GM12878 (cell line): ENCODE results near the gene SKA3. TPM values are rescaled to one million over a fixed set of nuclear protein-coding genes. Genes with fewer than 3 reads are reported as not detected.

Source experiments
- BHLHE40 ChIP-seq, 2 experiments: fragments of 450-650 bp in 1 of 2; IDR thresholded peaks; 2 replicates each; pipeline ENCODE4 v1.6.1; 2011 to 2017; ENCODE audit warnings: low read depth in 2 of 2, borderline replicate concordance in 1 of 2, improper control_type of control experiment in 1 of 2, low read length in 1 of 2, mild to moderate bottlenecking in 1 of 2
- NR2C1 ChIP-seq: fragments of 450-650 bp; IDR thresholded peaks from 2 replicates; pipeline ENCODE4 v1.6.1; 2017; ENCODE audit warnings: antibody characterized with exemption, mild to moderate bottlenecking, moderate library complexity
- NRF1 ChIP-seq: conservative IDR thresholded peaks from 2 replicates; pipeline ENCODE4 v1.6.1; 2011; ENCODE audit warnings: mild to moderate bottlenecking, low read depth, low read length, improper control_type of control experiment
- STAT1 ChIP-seq: fragments of 450-650 bp; conservative IDR thresholded peaks from 2 replicates; pipeline ENCODE4 v1.6.1; 2014; ENCODE audit warnings: antibody characterized with exemption, mild to moderate bottlenecking
- STAT3 ChIP-seq: IDR thresholded peaks from 2 replicates; pipeline ENCODE4 v1.6.1; 2011; ENCODE audit warnings: low read depth, low read length, improper control_type of control experiment
- TCF3 ChIP-seq: IDR thresholded peaks from 2 replicates; pipeline ENCODE4 v1.6.1; 2012; ENCODE audit warnings: low read depth, mild to moderate bottlenecking, low read length, borderline replicate concordance; ENCODE audit not compliant: insufficient read depth
- YBX1 ChIP-seq: fragments of 450-650 bp; IDR thresholded peaks from 2 replicates; pipeline ENCODE4 v1.6.1; 2016; ENCODE audit warnings: antibody characterized with exemption
- polyA plus RNA-seq, 11 experiments: library from polyadenylated mRNA; depleted of rRNA in 4 of 11; unstranded in 6 of 11; stranded (reverse) in 5 of 11; fragments of >200 nt; fragmentation: Nextera tagmentation in 4 of 11; fragmentation: Illumina TruSeq in 1 of 11; extraction: Ambion mirVana in 4 of 11; extraction: Trizol in 1 of 11; gene quantifications; 1 replicate in 1 of 11; 2 replicates in 10 of 11; pipeline versions ENCODE4 v1.2.1 to v1.2.3, GENCODE V29; 2011 to 2016; ENCODE audit warnings: inconsistent platforms in 2 of 11, missing spikeins in 2 of 11, low read depth in 1 of 11
- total RNA-seq, 4 experiments: library from RNA; depleted of rRNA in 3 of 4; stranded (reverse); fragments of >200 nt in 3 of 4; fragmentation: Illumina TruSeq in 1 of 4; extraction: Trizol in 1 of 4; gene quantifications; 2 replicates each; pipeline versions ENCODE4 v1.2.1 to v1.2.3, GENCODE V29; 2013 to 2021
- TF ChIP-seq, protein P1 (sequence below): fragments of 450-650 bp; IDR thresholded peaks from 2 replicates; pipeline ENCODE4 v1.6.1; 2017; ENCODE audit warnings: mild to moderate bottlenecking, moderate library complexity
- TF ChIP-seq, protein P2 (sequence below): fragments of 450-650 bp; IDR thresholded peaks from 2 replicates; pipeline ENCODE4 v1.6.1; 2016; ENCODE audit warnings: mild to moderate bottlenecking, moderate library complexity, borderline replicate concordance
- TF ChIP-seq, protein P3 (sequence below): IDR thresholded peaks from 2 replicates; pipeline ENCODE4 v1.6.1; 2012; ENCODE audit warnings: low read depth, low read length, improper control_type of control experiment
- TF ChIP-seq, protein P4 (sequence below): fragments of 450-650 bp; IDR thresholded peaks from 2 replicates; pipeline ENCODE4 v1.6.1; 2017; ENCODE audit warnings: mild to moderate bottlenecking, low read depth, inconsistent platforms; ENCODE audit not compliant: poor library complexity, severe bottlenecking
- TF ChIP-seq, protein P5 (sequence below): fragments of 450-650 bp; formaldehyde crosslinking; IDR thresholded peaks from 2 replicates; pipeline ENCODE4 v1.5.0; 2022; ENCODE audit warnings: mild to moderate bottlenecking, missing genetic modification characterization

SKA3 gene
- total and polyA plus RNA-seq, 10 of the 15 experiments (the other 5 are each of a cell fraction or from before 2014, with no cell fraction given), result 13.5 to 69.7 (median 26.3) TPM

DNA sequence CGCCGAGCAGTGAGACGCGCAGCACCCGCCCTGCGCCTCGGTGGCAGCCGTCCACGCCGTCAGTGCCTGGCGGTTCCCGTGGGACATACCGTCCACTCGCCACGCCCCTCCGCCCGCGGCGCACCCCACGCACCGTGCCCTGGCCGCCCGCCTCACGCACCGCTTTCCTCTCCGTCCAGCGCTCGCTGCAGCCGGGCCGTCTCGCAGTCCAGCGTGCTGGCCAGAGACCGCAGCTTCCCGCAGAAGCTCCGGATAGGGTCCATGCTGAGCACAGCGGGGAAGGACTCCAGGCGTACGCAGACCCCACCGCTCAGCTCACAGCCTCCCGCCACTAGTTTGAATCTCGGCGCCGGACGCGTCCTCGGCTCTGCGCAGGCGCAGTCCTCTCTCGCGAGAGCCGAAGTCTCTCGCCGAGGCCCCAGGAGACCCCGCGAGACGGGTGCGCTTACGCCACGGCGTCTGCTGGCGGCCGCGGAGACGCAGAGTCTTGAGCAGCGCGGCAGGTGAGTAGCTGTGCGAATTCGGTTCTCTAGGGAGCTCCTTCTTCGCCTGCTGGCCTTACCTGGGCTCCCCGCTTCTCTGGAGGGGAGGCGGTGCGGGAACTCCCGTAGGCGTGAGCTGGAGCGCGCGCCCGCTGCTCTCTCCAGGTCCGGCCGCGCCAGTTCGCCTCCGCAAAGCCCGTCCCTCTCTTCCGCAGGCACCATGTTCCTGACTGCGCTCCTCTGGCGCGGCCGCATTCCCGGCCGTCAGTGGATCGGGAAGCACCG is at the start of gene SKA3, which contains the start of gene MRPL57 (continued):
- TF ChIP-seq, protein P1, sequence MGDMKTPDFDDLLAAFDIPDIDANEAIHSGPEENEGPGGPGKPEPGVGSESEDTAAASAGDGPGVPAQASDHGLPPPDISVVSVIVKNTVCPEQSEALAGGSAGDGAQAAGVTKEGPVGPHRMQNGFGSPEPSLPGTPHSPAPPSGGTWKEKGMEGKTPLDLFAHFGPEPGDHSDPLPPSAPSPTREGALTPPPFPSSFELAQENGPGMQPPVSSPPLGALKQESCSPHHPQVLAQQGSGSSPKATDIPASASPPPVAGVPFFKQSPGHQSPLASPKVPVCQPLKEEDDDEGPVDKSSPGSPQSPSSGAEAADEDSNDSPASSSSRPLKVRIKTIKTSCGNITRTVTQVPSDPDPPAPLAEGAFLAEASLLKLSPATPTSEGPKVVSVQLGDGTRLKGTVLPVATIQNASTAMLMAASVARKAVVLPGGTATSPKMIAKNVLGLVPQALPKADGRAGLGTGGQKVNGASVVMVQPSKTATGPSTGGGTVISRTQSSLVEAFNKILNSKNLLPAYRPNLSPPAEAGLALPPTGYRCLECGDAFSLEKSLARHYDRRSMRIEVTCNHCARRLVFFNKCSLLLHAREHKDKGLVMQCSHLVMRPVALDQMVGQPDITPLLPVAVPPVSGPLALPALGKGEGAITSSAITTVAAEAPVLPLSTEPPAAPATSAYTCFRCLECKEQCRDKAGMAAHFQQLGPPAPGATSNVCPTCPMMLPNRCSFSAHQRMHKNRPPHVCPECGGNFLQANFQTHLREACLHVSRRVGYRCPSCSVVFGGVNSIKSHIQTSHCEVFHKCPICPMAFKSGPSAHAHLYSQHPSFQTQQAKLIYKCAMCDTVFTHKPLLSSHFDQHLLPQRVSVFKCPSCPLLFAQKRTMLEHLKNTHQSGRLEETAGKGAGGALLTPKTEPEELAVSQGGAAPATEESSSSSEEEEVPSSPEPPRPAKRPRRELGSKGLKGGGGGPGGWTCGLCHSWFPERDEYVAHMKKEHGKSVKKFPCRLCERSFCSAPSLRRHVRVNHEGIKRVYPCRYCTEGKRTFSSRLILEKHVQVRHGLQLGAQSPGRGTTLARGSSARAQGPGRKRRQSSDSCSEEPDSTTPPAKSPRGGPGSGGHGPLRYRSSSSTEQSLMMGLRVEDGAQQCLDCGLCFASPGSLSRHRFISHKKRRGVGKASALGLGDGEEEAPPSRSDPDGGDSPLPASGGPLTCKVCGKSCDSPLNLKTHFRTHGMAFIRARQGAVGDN, result peak; percentile 62; the same call in 1 of the 2 replicates
- TF ChIP-seq TCF3 (peak; percentile 53; the same call in 1 of the 2 replicates), BHLHE40 (IDR thresholded peaks at IDR 0.05; ENCODE audit: borderline replicate concordance in 1 of 2, low read depth in 2 of 2, low read length in 1 of 2) (peak in 1 of 2 experiments; percentile 68; a peak in 2 of 4 replicates), STAT3 (no peak), STAT1 (0 out of 2 replicates have a peak, but pooled peaks have one; percentile 33), YBX1 (no peak), NR2C1 (no peak), NRF1 (peak; percentile 70)
- TF ChIP-seq, protein P2, sequence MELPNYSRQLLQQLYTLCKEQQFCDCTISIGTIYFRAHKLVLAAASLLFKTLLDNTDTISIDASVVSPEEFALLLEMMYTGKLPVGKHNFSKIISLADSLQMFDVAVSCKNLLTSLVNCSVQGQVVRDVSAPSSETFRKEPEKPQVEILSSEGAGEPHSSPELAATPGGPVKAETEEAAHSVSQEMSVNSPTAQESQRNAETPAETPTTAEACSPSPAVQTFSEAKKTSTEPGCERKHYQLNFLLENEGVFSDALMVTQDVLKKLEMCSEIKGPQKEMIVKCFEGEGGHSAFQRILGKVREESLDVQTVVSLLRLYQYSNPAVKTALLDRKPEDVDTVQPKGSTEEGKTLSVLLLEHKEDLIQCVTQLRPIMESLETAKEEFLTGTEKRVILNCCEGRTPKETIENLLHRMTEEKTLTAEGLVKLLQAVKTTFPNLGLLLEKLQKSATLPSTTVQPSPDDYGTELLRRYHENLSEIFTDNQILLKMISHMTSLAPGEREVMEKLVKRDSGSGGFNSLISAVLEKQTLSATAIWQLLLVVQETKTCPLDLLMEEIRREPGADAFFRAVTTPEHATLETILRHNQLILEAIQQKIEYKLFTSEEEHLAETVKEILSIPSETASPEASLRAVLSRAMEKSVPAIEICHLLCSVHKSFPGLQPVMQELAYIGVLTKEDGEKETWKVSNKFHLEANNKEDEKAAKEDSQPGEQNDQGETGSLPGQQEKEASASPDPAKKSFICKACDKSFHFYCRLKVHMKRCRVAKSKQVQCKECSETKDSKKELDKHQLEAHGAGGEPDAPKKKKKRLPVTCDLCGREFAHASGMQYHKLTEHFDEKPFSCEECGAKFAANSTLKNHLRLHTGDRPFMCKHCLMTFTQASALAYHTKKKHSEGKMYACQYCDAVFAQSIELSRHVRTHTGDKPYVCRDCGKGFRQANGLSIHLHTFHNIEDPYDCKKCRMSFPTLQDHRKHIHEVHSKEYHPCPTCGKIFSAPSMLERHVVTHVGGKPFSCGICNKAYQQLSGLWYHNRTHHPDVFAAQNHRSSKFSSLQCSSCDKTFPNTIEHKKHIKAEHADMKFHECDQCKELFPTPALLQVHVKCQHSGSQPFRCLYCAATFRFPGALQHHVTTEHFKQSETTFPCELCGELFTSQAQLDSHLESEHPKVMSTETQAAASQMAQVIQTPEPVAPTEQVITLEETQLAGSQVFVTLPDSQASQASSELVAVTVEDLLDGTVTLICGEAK, result no peak; the same call in 1 of the 2 replicates
- TF ChIP-seq, protein P3, sequence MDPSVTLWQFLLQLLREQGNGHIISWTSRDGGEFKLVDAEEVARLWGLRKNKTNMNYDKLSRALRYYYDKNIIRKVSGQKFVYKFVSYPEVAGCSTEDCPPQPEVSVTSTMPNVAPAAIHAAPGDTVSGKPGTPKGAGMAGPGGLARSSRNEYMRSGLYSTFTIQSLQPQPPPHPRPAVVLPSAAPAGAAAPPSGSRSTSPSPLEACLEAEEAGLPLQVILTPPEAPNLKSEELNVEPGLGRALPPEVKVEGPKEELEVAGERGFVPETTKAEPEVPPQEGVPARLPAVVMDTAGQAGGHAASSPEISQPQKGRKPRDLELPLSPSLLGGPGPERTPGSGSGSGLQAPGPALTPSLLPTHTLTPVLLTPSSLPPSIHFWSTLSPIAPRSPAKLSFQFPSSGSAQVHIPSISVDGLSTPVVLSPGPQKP, result no peak
- TF ChIP-seq, protein P4, sequence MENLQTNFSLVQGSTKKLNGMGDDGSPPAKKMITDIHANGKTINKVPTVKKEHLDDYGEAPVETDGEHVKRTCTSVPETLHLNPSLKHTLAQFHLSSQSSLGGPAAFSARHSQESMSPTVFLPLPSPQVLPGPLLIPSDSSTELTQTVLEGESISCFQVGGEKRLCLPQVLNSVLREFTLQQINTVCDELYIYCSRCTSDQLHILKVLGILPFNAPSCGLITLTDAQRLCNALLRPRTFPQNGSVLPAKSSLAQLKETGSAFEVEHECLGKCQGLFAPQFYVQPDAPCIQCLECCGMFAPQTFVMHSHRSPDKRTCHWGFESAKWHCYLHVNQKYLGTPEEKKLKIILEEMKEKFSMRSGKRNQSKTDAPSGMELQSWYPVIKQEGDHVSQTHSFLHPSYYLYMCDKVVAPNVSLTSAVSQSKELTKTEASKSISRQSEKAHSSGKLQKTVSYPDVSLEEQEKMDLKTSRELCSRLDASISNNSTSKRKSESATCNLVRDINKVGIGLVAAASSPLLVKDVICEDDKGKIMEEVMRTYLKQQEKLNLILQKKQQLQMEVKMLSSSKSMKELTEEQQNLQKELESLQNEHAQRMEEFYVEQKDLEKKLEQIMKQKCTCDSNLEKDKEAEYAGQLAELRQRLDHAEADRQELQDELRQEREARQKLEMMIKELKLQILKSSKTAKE, result no peak
- TF ChIP-seq, protein P5, sequence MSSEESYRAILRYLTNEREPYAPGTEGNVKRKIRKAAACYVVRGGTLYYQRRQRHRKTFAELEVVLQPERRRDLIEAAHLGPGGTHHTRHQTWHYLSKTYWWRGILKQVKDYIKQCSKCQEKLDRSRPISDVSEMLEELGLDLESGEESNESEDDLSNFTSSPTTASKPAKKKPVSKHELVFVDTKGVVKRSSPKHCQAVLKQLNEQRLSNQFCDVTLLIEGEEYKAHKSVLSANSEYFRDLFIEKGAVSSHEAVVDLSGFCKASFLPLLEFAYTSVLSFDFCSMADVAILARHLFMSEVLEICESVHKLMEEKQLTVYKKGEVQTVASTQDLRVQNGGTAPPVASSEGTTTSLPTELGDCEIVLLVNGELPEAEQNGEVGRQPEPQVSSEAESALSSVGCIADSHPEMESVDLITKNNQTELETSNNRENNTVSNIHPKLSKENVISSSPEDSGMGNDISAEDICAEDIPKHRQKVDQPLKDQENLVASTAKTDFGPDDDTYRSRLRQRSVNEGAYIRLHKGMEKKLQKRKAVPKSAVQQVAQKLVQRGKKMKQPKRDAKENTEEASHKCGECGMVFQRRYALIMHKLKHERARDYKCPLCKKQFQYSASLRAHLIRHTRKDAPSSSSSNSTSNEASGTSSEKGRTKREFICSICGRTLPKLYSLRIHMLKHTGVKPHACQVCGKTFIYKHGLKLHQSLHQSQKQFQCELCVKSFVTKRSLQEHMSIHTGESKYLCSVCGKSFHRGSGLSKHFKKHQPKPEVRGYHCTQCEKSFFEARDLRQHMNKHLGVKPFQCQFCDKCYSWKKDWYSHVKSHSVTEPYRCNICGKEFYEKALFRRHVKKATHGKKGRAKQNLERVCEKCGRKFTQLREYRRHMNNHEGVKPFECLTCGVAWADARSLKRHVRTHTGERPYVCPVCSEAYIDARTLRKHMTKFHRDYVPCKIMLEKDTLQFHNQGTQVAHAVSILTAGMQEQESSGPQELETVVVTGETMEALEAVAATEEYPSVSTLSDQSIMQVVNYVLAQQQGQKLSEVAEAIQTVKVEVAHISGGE (CRISPR knock-in tag), result no peak
